GM18511 (cell line): ENCODE data around the gene USP25.
"Not testable (repeated sequence)": the region's sequence is repeated elsewhere in the genome, so short reads cannot be mapped to it uniquely, and the experiment has no call there.

ENCODE experiments used
- ATAC-seq: cut with Tn5 transposase; IDR thresholded peaks from one replicate; pipeline ENCODE4 v1.9.1; 2021; ENCODE audit warnings: mild to moderate bottlenecking, moderate library complexity; ENCODE audit not compliant: unreplicated experiment

USP25 gene

DNA sequence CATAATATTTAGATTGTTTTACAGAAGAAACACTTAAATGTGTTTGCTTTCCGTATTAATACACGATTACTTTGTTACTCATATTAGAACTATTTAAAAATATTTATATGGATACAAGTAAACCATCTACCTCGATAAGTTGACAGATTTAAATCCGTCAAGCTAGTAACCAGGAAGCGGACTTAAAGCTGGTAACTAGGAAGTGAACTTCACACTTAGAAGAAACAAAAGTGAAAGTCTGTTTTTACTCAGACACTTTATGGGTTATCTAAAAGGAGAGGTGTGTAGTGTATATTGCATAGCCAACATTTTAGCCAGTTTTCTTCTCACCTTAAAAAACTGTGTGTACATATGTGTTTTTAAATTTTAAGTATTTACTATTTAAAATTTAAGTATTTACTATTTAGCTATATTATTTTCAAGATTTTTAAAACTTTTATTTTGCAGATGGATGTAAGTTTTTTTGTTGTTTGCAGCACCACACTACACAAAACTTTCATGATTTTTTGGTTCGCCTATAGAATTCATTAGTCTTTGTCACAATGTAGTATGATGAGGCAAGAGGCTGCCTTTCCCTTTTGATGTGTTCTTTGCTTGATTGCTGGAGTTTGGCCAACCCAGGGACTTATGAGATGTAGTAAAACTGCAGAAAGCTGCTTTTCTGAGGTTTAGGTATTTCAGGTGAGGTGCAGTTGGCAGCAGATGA is 2.7 kb downstream of the USP25 start:
- peak; percentile 53 for ATAC-seq

- ATAC-seq: no peak
Observed at GRCh38 chr21:15732996-15733329, 3.2 kb downstream of the USP25 start.

GRCh38 chr21:15735409-15735808 is 5.6 kb downstream of the USP25 start:
- ATAC-seq: no peak

DNA sequence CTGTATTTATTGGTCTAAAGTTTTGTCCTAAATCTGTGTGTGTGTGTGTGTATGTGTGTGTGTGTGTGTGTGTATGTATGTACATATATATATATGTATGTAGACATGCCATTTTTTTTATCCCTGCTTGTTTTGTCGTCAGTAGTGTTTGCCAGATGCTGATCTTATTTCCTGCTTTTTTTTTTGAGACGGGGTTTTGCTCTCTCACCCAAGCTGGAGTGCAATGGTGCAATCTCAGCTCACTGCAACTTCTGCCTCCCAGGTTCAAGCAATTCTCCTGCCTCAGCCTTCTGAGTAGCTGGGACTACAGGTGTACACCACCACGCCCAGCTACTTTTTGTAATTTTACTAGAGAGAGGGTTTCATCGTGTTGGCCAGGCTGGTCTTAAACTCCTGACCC is 6.1 kb downstream of the USP25 start:
- ATAC-seq: not testable (repeated sequence)

DNA sequence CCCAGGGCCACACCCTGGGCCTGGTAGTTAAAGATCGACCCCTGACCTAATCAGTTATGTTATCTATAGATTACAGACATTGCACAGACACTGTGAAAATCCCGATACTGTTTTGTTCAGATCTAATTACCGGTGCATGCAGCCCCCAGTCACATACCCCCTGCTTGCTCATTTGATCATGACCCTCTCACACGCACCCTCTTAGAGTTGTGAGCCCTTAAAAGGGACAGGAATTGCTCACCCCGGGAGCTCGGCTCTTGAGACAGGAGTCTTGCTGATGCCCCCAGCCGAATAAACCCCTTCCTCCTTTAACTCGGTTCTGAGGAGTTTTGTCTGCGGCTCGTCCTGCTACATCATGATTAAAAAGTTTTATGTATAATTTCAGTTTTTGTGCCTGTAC is 9.0 kb downstream of the USP25 start:
- not testable (repeated sequence) for ATAC-seq

DNA sequence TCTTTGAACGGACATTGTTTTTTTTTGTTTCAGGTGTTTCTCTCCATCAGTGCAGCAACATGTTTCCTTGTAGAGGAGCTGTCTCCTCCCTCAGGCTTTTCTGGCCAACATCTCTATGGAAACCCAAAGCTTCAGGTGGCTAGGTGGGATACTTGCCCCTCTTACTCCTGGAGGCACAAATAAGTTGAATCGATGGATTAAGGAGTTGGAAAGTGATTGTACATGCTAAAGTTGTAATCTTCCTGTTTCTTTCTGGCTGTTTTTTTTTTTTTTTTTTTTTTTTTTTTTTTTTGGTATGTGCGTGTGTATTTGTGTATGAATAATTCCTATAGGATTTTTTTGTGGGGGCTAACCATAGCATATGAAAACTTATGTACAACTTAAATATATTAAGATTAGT is 10.6 kb downstream of the USP25 start:
- no peak for ATAC-seq

GRCh38 chr21:15741510-15741909 is 11.7 kb downstream of the USP25 start:
- ATAC-seq: no peak

- ATAC-seq: no peak
Observed at GRCh38 chr21:15742052-15742670, 12.4 kb downstream of the USP25 start.

DNA sequence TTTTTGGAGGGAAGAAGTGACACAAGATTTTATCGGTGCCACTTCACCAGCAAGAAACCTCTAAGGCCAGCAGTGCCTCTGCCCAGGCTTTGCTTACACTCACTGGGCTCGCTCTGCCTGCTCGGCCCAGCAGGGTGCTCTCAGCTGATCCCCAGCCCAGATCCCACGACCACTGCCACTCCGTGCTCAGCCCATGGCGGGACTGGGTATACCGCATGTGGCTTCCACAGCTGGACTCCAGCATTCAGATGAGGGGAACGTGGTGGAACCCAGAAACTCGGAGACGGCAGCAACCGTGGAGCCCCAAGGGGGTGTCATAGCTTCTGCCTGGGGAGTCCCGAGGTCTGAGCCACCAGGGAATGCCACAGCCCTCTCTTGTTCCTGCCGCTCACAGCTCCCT is 12.9 kb downstream of the USP25 start:
- no peak for ATAC-seq

- no peak for ATAC-seq
Observed at GRCh38 chr21:15743593-15743992, 13.8 kb downstream of the USP25 start.

- no peak for ATAC-seq
Observed at GRCh38 chr21:15744926-15745325, 15.1 kb downstream of the USP25 start.

GRCh38 chr21:15748586-15748985 is 18.8 kb downstream of the USP25 start:
- ATAC-seq: no peak

GRCh38 chr21:15749082-15749860 is 19.5 kb downstream of the USP25 start:
- no peak for ATAC-seq

- no peak for ATAC-seq
Observed at GRCh38 chr21:15749861-15750159, 20.0 kb downstream of the USP25 start.

DNA sequence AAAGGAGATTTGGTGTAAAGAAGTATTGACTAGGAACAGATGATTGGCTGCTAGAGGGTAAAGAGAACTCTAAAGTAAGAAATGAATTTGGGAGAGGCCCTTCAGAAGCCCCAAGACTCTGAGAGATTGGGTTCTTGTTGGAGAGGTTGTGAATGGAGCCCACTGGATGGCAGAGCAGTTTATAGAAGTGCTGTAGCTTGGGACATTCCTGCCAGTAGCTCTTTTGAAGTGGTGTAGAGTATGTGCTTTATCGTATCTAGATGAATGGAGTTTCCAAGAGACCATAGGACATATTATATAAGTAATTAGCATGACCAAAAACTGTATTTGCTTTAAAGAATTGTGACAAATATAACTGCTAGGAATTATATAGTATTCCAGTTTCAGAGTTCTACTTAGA is 21.3 kb downstream of the USP25 start:
- ATAC-seq: no peak

- no peak for ATAC-seq
Observed at GRCh38 chr21:15751546-15751945, 21.8 kb downstream of the USP25 start.

DNA sequence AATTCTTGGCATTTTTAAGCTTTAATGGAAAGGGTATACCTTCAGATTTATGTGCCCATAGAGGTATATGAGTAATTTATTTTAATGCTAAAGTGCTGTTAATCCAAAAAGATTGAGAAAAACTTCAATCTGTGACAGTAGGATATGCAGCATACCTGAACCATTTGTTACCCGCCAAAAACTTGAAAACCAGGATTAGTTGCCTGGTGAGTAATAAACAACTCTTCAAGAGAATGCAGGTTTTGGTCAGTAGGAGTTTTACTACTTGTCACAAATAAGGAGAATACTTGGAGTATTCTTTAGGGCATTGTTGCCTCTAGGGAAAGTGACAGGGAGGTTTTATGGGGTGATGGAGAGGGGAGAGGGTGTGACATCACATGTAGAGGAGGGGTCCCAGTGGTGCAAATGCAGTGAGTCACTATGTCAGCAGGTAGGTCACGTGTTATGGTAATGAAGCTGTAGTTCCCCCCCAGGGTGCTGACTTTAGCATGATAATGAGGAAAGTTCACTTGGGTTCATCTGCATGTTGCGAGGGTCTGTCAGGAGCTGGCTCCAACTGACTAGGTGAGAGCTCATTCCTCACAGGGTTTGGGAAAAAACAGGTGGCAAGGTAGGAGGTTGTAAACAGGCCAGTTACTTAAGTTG is 23.1 kb downstream of the USP25 start:
- ATAC-seq: no peak

- no peak for ATAC-seq
Observed at GRCh38 chr21:15753741-15754140, 24.0 kb downstream of the USP25 start.

- peak; percentile 49 for ATAC-seq
Observed at GRCh38 chr21:15754640-15755039, 24.9 kb downstream of the USP25 start.

DNA sequence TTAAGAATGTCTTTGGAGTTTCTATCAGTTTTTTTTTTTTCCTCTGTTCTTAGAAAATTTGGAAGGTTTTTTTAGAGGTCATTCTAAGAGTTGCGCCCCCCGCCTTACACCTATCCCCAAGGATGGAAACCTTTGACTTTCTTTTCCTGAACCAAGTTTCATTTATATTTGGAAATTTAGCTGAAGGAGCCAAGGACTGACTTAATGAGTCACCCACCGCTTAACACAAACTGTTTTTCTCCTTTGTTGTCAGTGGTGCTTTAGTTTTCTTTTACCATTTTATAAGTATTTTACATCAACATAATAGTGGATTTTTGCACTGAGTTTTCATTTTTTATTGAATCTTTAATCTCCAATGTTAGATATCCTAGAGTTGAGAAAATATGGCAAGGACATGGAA is 25.3 kb downstream of the USP25 start:
- ATAC-seq: no peak

DNA sequence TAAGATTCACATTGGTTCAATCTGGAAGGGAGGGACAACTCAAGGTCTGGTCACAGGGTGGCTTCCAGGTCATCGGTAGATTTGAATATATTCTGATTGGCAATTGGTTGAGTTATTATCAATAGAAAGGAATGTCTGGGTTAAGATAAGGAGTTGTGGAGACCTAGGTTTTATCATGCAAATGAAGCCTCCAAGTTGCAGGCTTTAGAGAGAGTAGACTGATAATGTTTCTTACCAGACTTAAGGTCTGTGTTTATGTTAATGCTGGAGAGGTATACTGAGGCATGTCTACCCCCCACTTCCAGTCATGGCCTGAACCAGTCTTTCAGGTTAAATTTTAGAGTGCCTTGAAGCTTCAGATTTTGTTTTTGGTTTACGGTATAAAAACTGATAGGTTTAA is 29.7 kb downstream of the USP25 start:
- no peak for ATAC-seq
